Epithelial cell of proximal tubule (primary cell): ENCODE results near the gene SEMA5A. TPM values are rescaled to one million over a fixed set of nuclear protein-coding genes. Genes with fewer than 3 reads are reported as not detected.

Experiments
- DNase-seq: peaks from one replicate; pipeline ENCODE4 v3.0.0-alpha.2; 2011; ENCODE audit warnings: low read depth
- H3K4me3 ChIP-seq: 2 replicates; pipeline ENCODE4 v1.5.1; 2011; ENCODE audit warnings: low read depth, mild to moderate bottlenecking, low read length
- CTCF ChIP-seq: conservative IDR thresholded peaks from 2 replicates; pipeline ENCODE4 v1.5.1; 2012; ENCODE audit warnings: low read depth, mild to moderate bottlenecking, low read length
- total RNA-seq: library from RNA; depleted of rRNA; stranded (reverse); fragments of >200 nt; gene quantifications from 2 replicates; pipeline ENCODE4 v1.2.3, GENCODE V29; 2015

SEMA5A gene
- total RNA-seq, 1 donor from 2014 or later = 4.0 TPM

- H3K4me3 ChIP-seq = no peak overlapping the region
- no peak for TF ChIP-seq CTCF
- no peak for DNase-seq
These were observed 89.3 kb downstream of the SEMA5A start for GRCh38 chr5:9456435-9457042.

- no peak for DNase-seq
- TF ChIP-seq CTCF = no peak
These were observed 89.9 kb downstream of the SEMA5A start for GRCh38 chr5:9455826-9456434.

GRCh38 chr5:9454491-9454890 is 91.4 kb downstream of the SEMA5A start:
- no peak overlapping the region for H3K4me3 ChIP-seq
- no peak for TF ChIP-seq CTCF
- DNase-seq = no peak

More at GRCh38 chr5:9455826-9456434, 89.9 kb downstream of the SEMA5A start:
- H3K4me3 ChIP-seq = no peak overlapping the region

- no peak for DNase-seq
- no peak for TF ChIP-seq CTCF
These were observed 91.8 kb downstream of the SEMA5A start for GRCh38 chr5:9454012-9454481.

GRCh38 chr5:9453480-9454011 is 92.3 kb downstream of the SEMA5A start:
- no peak for TF ChIP-seq CTCF
- no peak for DNase-seq
- no peak overlapping the region for H3K4me3 ChIP-seq

More at GRCh38 chr5:9454012-9454481, 91.8 kb downstream of the SEMA5A start:
- H3K4me3 ChIP-seq = no peak overlapping the region

GRCh38 chr5:9452181-9452580 is 93.7 kb downstream of the SEMA5A start:
- no peak for TF ChIP-seq CTCF
- no peak overlapping the region for H3K4me3 ChIP-seq
- DNase-seq = no peak
